ENCODE results near the gene TSPAN18. TPM values are rescaled to one million over a fixed set of nuclear protein-coding genes. Genes with fewer than 3 reads are reported as not detected.

TSPAN18 gene
- total RNA-seq, 2 experiments from 2014 or later: not detected

DNA sequence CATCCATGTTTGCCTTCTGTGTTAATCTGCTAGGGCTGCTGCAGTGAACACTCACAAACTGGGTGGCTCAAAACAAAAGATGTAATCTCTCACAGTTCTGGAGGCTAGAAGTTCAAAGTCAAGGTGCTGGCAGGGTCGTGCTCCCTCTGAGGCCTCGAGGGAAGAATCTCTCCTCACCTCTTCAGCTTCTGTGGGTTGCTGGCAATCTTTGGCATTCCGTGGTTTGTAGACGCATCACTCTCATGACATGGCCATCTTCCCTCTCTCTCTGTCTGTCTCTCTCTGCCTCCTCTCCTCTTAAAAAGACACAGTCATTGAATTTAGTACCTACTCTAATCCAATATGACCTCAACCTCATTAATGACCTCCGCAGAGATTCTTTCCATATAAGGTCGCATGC is 78.8 kb downstream of the TSPAN18 start:
- intact Hi-C loops (cut with micrococcal nuclease; ENCODE audit: unreplicated experiment): no loop called here
- POLR2A ChIA-PET: no interaction called here
- Histone ChIP-seq H3K36me3 (ENCODE audit: insufficient read depth, low read length) (no peaks in the 10 kb centered on the region), H2AFZ (ENCODE audit: low read length) (no peak overlapping the region), H3K9me3 (ENCODE audit: low read length) (no peaks in the 10 kb centered on the region), H4K20me1 (ENCODE audit: insufficient read depth, low read length) (no peaks in the 10 kb centered on the region), H3K4me1 (ENCODE audit: insufficient read depth, low read length, poor library complexity, severe bottlenecking) (no peaks in the 10 kb centered on the region), H3K27ac (ENCODE audit: low read depth, low read length, poor library complexity, severe bottlenecking) (no peak overlapping the region), H3K4me3 (ENCODE audit: low read depth, low read length, poor library complexity, severe bottlenecking) (no peak overlapping the region), H3K9me2 (ENCODE audit: insufficient read depth, low read length) (no peaks in the 10 kb centered on the region), H3K79me2 (ENCODE audit: insufficient read depth, low read depth, low read length) (no peaks in the 10 kb centered on the region), H3K4me2 (ENCODE audit: low read length) (no peak overlapping the region)
- TF ChIP-seq, protein P1, sequence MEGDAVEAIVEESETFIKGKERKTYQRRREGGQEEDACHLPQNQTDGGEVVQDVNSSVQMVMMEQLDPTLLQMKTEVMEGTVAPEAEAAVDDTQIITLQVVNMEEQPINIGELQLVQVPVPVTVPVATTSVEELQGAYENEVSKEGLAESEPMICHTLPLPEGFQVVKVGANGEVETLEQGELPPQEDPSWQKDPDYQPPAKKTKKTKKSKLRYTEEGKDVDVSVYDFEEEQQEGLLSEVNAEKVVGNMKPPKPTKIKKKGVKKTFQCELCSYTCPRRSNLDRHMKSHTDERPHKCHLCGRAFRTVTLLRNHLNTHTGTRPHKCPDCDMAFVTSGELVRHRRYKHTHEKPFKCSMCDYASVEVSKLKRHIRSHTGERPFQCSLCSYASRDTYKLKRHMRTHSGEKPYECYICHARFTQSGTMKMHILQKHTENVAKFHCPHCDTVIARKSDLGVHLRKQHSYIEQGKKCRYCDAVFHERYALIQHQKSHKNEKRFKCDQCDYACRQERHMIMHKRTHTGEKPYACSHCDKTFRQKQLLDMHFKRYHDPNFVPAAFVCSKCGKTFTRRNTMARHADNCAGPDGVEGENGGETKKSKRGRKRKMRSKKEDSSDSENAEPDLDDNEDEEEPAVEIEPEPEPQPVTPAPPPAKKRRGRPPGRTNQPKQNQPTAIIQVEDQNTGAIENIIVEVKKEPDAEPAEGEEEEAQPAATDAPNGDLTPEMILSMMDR (conservative IDR thresholded peaks at IDR 0.05; ENCODE audit: low read length): no peak
- no peak for TF ChIP-seq EZH2phosphoT487 (IDR thresholded peaks at IDR 0.05; ENCODE audit: borderline replicate concordance, low read depth, low read length)
- no TSS peak for BruUV-seq (replicated peaks)
- CTCF ChIA-PET (ENCODE audit: unreplicated experiment): no interaction called here
- no peak for DNase-seq (ENCODE audit: low spot score)

- intact Hi-C loops (cut with micrococcal nuclease; ENCODE audit: unreplicated experiment): no loop called here
- POLR2A ChIA-PET: interaction anchor here (0.5 to 0.6 kb wide), 2 partner anchors 10 to 286 kb away, joined by 3 to 5 read pairs; no protein-coding TSS in a partner anchor
- Histone ChIP-seq H3K9me2 (ENCODE audit: insufficient read depth, low read length) (no peaks in the 10 kb centered on the region), H2AFZ (ENCODE audit: low read length) (no peak overlapping the region), H3K4me3 (ENCODE audit: low read depth, low read length, poor library complexity, severe bottlenecking) (no peak overlapping the region), H3K4me2 (ENCODE audit: low read length) (no peak overlapping the region), H3K4me1 (ENCODE audit: insufficient read depth, low read length, poor library complexity, severe bottlenecking) (no peaks in the 10 kb centered on the region), H3K9me3 (ENCODE audit: low read length) (no peaks in the 10 kb centered on the region), H3K27ac (ENCODE audit: low read depth, low read length, poor library complexity, severe bottlenecking) (no peak overlapping the region), H3K79me2 (ENCODE audit: insufficient read depth, low read depth, low read length) (no peaks in the 10 kb centered on the region), H4K20me1 (ENCODE audit: insufficient read depth, low read length) (no peaks in the 10 kb centered on the region), H3K36me3 (ENCODE audit: insufficient read depth, low read length) (no peaks in the 10 kb centered on the region)
- DNase-seq (ENCODE audit: low spot score): no peak
- TF ChIP-seq, protein P1 (conservative IDR thresholded peaks at IDR 0.05; ENCODE audit: low read length): no peak
- TF ChIP-seq EZH2phosphoT487 (IDR thresholded peaks at IDR 0.05; ENCODE audit: borderline replicate concordance, low read depth, low read length): no peak
- no TSS peak for BruUV-seq (replicated peaks)
- CTCF ChIA-PET (ENCODE audit: unreplicated experiment): no interaction called here
These were observed 81.4 kb downstream of the TSPAN18 start for GRCh38 chr11:44808053-44808753.

- H3K9me2 ChIP-seq (ENCODE audit: insufficient read depth, low read length): no peaks in the 10 kb centered on the region
- no peak overlapping the region for H3K4me2 ChIP-seq (ENCODE audit: low read length)
- no peaks in the 10 kb centered on the region for H3K36me3 ChIP-seq (ENCODE audit: insufficient read depth, low read length)
- H3K4me3 ChIP-seq (ENCODE audit: low read depth, low read length, poor library complexity, severe bottlenecking): no peak overlapping the region
- CTCF ChIA-PET (ENCODE audit: unreplicated experiment): no interaction called here
- intact Hi-C loops (cut with micrococcal nuclease; ENCODE audit: unreplicated experiment): no loop called here
- no peak for TF ChIP-seq EZH2phosphoT487 (IDR thresholded peaks at IDR 0.05; ENCODE audit: borderline replicate concordance, low read depth, low read length)
- TF ChIP-seq, protein P1 (conservative IDR thresholded peaks at IDR 0.05; ENCODE audit: low read length): no peak
- no peak overlapping the region for H3K27ac ChIP-seq (ENCODE audit: low read depth, low read length, poor library complexity, severe bottlenecking)
- H3K4me1 ChIP-seq (ENCODE audit: insufficient read depth, low read length, poor library complexity, severe bottlenecking): no peaks in the 10 kb centered on the region
- BruUV-seq (replicated peaks): no TSS peak
- H3K79me2 ChIP-seq (ENCODE audit: insufficient read depth, low read depth, low read length): no peaks in the 10 kb centered on the region
- no peak for DNase-seq (ENCODE audit: low spot score)
- no peaks in the 10 kb centered on the region for H3K9me3 ChIP-seq (ENCODE audit: low read length)
- H2AFZ ChIP-seq (ENCODE audit: low read length): no peak overlapping the region
- no peaks in the 10 kb centered on the region for H4K20me1 ChIP-seq (ENCODE audit: insufficient read depth, low read length)
- POLR2A ChIA-PET: interaction anchor here (0.6 kb wide), 1 partner anchor 192 kb away, joined by 12 read pairs; no protein-coding TSS in a partner anchor
These were observed 82.5 kb downstream of the TSPAN18 start for GRCh38 chr11:44809283-44809682.
